ENCODE results near the gene ALG2.
A peak's percentile ranks its signal among the peaks of the same experiment; 100 is the strongest.

The ALG2 gene, protein sequence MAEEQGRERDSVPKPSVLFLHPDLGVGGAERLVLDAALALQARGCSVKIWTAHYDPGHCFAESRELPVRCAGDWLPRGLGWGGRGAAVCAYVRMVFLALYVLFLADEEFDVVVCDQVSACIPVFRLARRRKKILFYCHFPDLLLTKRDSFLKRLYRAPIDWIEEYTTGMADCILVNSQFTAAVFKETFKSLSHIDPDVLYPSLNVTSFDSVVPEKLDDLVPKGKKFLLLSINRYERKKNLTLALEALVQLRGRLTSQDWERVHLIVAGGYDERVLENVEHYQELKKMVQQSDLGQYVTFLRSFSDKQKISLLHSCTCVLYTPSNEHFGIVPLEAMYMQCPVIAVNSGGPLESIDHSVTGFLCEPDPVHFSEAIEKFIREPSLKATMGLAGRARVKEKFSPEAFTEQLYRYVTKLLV

DNA sequence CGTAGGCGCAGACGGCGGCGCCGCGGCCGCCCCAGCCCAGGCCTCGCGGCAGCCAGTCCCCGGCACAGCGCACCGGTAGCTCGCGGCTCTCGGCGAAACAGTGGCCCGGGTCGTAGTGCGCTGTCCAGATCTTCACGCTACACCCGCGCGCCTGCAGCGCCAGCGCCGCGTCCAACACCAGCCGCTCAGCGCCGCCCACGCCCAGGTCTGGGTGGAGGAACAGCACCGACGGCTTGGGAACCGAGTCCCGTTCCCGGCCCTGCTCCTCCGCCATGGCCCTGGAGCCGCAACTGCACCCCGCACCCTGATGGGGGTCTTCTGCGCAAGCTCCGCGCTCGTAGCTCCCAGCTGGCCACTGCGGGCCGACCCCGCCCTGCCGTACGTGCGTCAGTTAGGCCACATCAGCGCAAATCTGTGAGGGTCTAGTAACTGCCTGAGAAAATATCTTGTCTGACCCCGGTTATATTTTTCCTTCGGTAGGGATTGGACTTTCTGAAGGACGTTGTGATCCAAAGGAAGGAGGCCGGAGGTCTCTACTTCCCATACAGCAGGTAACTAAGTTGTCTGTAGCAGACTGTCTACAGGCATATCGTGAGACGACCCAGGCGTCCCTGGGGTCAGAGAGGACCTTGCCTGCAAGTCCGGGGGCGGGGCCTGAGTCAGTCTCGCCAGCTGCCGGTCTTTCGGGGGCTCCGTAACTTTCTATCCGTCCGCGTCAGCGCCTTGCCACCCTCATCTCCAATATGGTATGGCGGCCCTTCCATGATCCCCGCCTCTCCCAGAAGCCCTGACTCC lies at the start of gene ALG2, which contains the start of gene SEC61B:
Gene ALG2, minus strand, starts transcription at position 322 of the 795 bp plus-strand sequence. Its CDS starts 48 bp downstream, at position 274.
Gene SEC61B, plus strand, starts transcription at position 662 of the 795 bp plus-strand sequence. Its CDS starts 82 bp downstream, at position 744.
- DNase-seq (ENCODE audit: low read depth): peak; percentile 92

DNA sequence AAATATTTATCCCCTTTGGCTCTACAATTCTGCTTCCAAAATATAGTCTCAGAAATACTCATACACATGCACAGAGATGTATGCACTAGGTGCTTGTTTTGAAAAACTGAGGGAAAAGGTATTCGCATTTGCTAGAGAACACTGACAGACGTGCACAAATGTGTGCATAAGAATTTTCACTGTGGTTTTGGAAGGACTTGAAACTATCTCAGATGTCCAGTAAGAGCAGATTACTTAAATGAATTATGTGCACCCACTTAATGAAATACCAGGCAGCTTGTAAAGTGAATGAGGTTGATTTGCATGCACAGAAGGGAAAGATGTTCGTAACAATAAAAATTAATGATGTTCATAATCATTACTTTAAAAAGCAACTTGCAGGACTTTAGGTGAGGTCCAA lies 48.7 kb upstream of the ALG2 start:
- DNase-seq (ENCODE audit: low read depth): no peak

DNA sequence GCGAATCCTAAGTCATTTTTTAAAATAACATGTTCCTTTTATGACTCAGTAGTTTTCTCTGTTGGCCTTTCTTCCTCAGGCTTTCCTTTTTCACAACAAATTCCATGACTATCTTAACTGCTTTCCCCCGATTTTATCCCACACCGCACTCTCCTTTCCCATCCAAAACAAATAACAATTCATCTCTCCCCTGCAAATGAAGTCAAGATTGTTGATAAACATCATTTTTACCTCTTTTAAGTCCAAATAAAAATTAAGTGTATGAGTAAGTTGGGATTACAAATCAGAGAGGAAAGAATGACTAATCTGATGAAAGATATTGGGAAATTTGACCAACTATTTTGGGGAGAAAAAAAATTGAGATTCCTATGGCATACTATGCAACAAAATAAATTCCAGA lies 47.7 kb upstream of the ALG2 start:
- DNase-seq (ENCODE audit: low read depth): no peak

DNA sequence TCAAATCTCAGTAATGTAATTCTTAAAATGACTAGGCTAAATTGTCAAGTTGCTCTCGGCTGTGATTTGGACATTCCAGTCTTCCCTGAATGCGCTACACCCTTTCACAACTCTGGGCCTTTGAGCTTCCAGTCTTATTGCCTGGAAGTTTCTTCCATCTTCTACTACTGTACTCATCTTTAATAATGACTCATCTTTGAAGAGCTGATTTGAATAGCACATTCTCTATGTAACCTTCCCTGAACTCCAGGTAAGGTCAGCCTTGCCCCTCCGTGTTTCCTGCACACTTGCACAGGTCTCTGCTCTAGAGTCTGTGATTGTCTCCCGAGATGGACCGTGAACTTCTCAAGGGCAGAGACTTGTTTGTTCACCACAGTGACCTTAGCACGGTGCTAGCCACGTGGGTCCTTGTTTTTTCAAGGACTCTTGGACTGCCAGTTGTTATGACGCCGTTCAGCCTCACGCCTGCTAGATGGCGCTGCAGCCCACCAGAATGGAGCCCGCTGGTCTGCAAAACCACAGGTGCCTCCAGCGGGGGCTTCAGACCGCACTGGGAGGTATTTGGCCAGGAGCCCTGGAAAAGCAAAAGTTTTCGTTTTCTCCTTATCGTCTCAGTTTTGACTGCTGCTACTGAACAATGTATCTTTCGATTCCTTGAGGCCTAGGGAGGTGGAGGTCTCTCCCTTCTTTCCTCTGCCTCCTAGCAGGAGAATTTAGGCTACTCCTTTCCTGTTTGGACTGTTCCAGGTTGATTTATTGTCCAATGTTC lies 44.7 kb upstream of the ALG2 start:
- peak; percentile 46 for DNase-seq (ENCODE audit: low read depth)

DNA sequence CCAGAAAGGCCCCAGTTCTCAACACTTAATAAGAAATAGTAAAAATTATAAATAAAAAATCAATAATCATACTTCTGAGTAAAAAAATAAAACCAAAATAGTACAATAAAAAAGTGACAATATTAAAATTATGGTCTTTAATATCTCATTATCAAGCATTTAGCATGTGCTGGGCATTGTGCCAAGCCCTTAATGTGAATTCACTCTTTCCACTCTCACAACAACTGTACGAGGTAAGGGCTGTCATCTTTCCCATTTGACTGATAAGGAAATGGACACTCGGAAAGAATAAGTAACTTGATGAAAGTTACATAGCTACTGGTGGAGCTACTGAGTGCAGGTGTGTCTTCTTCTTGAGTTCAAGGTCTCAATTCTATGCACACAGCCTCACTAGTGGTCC lies 43.9 kb upstream of the ALG2 start:
- DNase-seq (ENCODE audit: low read depth): no peak

DNA sequence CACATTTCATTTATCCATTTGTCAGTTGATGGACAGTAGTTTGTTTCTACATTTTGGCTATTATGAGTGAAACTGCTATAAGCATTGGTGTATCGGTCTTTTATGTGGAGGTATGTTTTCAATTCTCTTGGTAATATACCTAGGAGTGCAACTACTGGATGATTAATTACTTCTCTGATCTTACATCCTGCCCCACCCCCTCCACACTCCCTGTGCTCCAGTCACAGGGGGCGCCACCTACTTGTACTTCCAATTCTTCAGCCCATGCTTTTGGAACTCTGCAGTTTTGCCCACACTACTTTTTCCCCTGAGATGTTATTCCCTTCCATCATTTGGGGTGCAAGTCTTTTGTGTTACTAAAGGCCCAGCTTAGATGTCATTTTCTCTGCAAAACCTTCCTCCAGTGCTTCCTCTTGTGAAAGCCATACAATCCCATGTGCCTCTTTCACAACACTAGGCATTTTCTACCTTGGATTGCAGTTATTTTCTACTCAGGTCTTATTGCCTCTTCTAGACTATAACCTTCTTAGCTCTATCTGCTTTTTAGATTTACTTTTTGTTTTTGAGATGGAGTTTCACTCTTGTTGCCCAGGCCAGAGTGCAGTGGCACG lies 42.4 kb upstream of the ALG2 start:
- no peak for DNase-seq (ENCODE audit: low read depth)

DNA sequence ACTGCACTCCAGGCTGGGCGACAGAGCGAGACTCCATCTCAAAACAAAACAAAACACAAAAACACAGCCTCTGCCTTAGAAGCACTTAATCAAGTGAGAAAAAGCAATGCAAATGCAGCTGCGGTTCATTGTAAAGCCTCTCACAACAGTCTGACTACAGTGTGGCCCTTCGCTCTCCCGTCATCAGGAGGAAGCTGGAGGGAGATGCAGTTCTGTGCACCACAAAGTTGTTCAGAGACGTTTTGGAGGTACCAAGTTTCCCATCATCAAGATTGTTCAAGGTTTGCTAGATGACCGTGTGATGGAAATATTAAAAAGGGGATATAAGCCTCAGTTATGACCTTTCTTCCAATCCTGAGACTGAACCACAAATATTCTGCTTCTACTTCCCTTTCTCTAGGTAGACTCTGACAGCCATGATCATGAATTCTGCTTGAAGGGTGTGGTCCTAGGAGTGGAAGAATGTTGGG lies 41.2 kb upstream of the ALG2 start:
- no peak for DNase-seq (ENCODE audit: low read depth)

DNA sequence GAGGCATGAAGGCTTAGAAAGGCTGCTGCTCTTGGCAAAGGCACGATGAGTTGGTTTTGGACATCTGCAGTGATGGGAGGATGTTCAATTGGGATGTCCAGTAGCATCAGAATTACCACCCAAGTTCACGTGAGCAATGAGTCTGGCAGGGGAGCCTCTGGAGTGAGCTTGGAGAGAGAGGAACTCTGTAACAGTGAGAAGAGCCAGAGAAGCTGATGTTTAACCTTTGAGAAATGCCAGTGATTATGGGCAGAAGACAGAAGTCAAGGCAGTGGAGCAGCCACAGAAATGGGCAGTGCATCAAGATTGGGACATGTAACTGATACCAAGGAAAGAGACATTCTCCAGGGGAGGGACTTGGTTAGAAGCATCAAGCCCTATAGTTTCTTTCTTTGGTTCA lies 40.2 kb upstream of the ALG2 start:
- DNase-seq (ENCODE audit: low read depth): no peak

DNA sequence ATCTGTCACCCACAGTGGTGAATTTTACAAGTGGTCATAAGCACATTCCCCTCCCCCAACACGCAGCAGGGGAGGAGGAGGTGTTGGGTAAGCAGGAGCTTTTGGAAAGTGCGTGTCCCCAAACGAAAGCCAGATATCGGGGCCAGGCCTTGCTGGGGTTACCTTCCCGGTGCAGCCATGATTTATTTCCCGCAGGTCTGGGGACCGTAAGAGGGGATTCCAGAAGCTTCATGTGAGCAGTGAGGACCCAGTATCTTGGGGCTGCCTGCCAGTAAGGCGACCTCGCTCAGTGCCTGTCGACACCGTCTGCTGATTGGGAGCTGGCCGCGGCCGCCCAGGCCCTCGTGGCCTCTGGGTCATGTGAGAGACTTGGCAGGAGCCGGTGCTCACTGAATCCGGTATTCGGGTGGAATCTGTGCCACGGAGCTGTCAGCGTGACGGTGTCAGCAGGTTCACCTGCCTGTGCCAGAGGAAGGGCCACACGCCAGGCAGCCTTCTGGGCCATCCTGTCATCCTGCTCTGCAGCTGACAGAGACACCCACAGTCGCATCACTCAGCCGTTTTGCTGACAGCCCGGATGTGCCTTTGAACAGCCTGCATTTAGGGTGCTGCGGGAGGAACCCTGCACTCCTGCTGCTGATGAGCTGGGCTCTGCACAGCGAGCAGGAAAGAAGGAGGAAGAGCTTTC lies 37.6 kb upstream of the ALG2 start:
- no peak for DNase-seq (ENCODE audit: low read depth)

DNA sequence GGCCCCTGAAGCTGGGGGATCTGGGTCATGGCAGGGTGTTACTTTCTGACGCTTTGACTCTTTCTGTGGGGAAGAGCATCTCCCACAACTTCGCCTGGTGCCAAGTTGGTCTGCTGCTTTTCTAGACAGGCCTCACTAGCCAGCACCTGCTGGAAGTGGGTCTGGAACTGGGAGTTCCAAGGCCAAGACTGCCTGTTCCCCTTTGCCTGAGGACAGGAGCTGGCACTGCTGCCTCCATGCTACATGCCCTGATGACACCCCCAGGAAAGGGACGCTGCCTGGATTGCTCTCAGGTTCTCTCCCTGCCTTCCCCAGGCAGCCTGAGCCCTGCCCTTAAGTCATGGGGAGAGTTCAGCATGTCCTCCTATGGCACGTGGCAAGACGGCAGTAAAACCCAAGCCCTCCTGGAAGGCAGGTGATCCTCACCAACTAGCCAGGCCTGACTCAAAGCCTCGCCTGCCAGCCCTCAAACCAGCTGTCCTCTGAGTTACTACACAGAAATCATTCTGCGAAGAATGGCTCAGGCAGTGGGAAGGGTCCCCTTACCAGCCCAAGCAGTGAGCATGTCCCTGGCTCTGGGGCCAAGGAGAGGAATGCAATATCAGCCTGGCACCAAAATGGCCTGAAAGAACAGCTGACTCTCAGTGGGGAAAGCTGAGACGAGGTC lies 36.1 kb upstream of the ALG2 start:
- no peak for DNase-seq (ENCODE audit: low read depth)

DNA sequence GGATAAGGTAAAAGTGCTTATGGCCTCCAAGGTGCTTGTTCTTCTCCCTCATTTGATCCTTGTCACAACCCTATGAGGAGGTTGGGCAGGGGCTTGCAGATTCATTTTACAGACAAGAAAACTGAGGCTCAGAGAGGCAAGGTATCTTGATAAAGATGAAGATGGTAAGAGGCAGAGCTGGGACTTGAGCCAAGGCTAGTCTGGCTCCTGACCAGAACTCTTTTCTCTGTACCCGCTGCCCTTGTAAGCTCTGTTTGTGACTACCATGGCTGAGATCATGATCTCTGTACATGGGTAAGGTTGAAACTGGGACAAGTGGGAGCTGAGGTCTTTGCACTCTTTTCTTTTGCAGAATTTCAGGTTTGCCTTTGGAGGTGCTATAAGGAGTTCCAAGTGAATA lies 33.9 kb upstream of the ALG2 start:
- DNase-seq (ENCODE audit: low read depth): no peak

DNA sequence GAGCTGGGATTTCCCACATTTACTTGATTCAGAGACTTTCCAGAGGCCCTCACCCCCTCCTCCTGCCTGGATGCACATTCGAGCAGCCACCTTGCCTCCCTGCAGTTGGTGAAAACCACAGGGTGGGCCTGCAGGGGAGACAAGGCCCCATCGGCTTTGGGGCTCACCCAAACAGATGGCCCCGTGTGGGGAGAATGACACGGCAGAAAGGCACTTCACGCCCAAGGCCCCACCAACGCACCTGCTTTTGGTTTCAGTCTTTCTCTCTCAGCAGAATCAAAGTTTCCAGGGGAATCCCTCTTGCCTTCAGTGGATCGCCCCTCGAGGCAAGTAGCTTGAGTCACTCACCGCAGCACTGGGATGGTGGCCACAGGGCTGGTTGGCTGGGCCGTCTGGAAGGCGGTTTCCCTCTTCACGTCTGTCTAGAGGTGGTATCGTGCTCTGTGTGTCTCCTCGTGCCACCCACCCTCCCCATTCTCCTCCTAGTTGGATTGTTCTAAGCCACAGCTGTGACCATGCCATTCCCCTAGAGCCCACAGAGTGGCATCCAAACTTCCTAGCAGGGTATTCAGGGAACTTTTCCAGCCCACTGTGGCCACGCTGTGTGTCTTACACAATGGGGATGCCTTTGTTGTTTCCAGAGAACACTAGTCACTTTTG lies 32.2 kb upstream of the ALG2 start:
- peak; percentile 68 for DNase-seq (ENCODE audit: low read depth)

DNA sequence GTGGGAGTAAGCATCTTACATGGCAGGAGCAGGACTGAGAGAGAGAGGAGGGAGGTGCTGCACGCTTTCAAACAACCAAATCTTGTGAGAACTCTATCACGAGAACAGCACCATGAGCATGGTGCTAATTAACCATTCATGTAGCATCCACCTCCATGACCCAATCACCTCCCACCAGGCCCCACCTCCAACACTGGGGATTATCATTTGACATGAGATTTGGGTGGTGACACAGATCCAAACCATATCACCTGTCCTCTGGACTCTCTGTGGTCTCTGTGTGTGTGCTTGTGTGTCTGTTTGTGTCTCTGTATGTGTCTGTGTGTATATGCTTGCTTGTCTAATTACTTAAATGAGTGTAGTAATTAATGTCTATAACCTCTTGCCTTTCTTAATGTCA lies 31.4 kb upstream of the ALG2 start:
- DNase-seq (ENCODE audit: low read depth): no peak

DNA sequence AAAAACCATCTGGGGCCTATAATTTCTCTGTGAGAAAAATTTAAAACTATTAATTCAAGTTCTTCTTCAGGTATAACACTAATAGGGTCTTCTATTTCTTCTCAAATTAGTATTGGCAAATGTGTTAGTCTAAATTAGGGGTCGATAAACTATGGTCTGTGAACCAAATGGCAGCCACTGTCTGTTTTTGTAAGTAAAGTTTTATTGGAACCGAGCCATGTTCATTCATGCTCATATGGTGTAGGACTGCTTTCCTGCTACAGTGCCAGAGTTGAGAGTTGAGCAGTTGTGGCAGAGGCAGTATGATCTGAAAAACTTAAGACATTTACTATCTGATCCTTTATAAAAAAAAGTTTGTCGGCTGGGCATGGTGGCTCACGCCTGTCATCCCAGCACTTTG lies 29.4 kb upstream of the ALG2 start:
- no peak for DNase-seq (ENCODE audit: low read depth)

DNA sequence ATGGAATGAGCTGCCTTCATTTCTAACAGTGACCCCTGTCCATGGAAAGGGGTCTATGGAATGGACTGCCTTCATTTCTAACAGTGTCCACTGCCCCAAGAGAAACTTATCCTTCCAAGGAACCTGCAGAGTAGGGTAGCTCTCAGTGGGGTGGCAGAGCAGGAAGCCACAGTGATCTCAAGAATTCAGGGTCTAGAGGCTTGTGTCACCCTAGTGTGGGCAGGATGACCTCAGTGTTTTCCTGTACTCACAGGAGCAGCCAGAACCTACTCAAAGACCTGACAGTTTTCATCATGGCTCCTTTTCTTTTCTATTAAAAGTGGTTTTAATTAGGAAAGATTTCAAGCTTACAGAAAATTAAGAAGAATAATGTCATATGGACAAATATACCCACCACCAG lies 27.9 kb upstream of the ALG2 start:
- no peak for DNase-seq (ENCODE audit: low read depth)

DNA sequence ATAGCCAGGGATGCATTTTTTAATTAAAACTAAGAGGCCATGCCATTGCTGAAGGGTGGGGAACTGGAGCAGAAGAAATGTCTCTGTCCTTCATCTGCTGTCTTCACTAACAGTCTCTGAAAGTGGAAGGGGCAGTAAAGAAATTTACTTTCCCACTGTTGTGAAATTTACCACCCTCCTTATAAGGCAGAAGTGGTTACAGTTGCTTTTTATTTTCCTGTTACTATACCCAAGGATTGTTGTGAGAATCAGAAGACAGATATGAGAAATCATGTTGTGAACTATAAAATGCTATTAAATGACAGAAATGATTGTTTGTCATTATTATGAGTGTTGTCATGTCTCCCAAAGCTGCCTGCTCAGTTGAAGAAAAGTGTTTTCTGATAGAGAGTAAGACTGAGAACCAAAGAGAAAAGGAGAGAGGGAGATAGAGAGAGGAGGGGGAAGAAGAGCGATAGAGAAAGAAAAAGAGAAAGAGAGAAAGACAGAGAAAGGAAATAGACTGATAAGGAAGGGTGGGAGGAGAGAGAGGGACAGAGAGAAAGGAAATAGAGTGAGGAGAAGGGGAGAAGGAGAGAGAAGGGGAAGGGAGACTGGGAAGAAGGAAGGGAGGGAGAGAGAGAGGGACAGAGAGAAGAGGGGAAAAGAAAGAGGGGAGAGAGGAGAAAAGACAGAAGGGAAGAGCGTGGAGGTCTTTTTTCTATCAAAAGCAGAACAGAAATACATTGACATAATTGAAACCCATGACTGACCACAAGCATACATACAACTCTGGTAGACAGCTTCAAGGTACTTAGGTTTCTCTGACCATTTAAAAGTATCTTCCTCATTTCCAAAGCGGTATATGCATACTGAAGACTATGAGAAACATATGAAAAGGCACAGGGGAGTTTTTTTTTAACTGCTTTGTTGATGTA lies 22.9 kb upstream of the ALG2 start:
- DNase-seq (ENCODE audit: low read depth): no peak

DNA sequence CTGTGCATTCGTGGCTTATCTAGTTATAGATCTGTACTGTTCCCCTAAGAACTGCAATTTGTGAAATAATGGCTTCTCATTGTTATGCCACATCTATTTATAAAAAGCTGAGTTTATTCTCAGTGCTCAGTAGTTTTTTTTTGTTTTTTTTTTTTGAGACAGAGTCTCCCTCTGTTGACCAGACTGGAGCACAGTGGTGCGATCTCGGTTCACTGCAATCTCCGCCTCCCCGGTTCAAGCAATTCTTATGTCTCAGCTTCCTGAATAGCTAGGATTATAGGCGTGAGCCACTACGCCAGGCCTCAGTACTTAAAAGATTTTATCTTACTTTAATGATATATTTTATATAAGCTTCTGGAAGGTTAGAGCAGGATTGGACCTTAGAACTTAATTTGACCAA lies 19.4 kb upstream of the ALG2 start:
- no peak for DNase-seq (ENCODE audit: low read depth)

DNA sequence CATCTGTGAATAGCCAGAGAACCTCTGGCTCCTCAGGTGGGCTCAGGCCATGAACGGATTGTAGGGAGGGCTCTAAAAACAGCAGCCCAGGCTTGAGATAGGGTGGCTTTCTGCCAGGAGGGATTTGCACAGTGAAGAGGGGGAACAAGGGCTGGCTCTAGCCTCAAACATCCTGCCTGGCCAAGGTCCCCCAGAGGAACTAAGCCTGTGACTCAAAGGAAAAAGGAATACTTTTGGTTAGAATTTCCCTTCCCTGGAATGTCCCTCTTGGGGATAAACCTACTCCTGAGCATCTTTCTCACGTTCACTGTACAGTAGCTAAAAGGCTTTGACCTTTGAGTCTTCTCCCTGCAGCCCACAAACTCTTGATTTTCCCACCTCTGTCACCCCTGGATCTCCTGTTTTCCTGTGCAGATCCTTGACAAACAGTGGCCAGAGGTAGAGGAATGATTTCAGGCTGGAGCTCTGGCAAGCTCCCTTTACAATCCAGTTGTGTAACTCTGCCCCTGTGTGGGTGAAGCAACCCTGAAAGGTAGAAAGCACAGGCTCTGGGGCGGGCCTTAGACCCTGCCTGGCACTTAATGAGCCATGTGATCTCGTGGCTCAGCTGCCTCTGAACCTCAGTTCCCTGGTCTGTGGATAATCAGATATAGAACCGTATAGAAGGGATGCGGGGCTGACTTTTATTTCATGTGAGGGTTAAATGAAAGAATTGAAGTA lies 17.8 kb upstream of the ALG2 start:
- DNase-seq (ENCODE audit: low read depth): no peak

Measured in activated gamma-delta T cell treated with anti-CD3 and anti-CD28 coated beads, Interleukin-2, amount 50 U/mL, for 16 hours (primary cell).